Stimulated activated CD4-positive, alpha-beta T cell treated with anti-CD3 and anti-CD28 coated beads, Interleukin-1b, Interleukin-23, amount 100 ng/mL, for 4 hours (primary cell): ENCODE results near the gene SNHG17.

Experiments used
- DNase-seq, 2 donors: peaks; one replicate each; pipeline ENCODE4 v3.0.0-alpha.2; 2020; ENCODE audit warnings: low read depth in 2 of 2

SNHG17 gene

GRCh38 chr20:38373898-38374297, 61.2 kb downstream of the SNHG17 start:
- DNase-seq = no peak

DNA sequence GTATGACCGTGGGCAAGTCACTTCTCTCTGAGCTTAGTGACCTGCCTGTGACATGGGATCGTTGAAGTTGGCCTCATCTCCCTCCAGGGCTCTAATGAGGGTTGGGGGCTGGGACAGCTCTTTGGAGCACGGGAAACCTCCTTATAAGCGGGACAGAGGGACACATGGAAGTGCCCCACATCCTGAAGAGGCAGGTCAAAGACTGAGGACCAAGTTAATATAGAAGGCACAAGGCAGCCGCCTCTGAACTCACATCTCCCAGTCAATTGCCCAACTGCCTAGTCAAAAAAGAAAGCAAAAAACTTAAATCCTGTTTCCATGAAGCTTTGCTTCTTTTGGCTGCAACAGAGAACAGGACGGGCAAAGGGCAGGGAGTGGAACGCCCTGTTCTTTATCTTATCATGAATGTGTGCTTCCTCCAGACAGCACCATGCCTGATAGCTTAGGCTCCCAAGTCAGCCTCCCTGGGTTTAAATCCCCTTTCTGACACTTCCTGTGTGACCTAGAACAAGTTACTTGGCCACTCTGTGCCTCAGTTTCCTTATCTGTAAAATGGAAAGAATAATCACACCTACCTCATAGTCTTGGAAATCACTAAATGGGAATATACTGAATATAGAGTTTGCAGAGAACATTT, 61.8 kb downstream of the SNHG17 start:
- DNase-seq = no peak

DNA sequence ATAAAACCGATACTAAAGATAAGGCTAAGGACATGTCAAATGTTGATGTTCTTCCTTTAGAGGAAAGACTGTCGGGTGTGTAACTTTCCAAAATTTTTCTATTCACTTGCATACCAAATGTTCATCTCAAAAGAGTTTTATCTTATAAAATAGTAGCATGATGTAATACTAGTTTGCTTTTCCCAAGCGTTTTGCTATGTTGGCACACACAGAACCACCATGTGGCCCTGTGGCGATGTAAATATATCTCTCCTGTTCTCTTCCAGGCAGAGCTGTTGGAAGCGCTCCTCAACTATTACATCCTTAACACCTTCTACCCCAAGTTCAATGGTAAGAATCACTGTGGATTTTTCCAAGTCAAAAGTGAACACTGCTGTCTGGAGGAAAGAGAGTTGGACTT, 62.3 kb downstream of the SNHG17 start:
- DNase-seq = no peak
